T-cell (primary cell): ENCODE measurements around the gene MYRFL. TPM values are rescaled to one million over a fixed set of nuclear protein-coding genes. Genes with fewer than 3 reads are reported as not detected.
A peak's percentile ranks its signal among the peaks of the same experiment; 100 is the strongest.

ENCODE experiments used
- ATAC-seq, 4 experiments: fragments of 200-7000 bp in 3 of 4; fragments of 150-1000 bp in 1 of 4; cut with Tn5 transposase; replicated peaks in 1 of 4; 1 replicate in 3 of 4; 2 replicates in 1 of 4; pipeline ENCODE4 v1.10.0; 2021; ENCODE audit warnings: moderate library complexity in 3 of 4, mild to moderate bottlenecking in 2 of 4, moderate number of reproducible peaks in 1 of 4
- CTCF ChIA-PET, 2 donors: fragments of 300-600 bp; sonication (Branson Sonifier 250); formaldehyde crosslinking; loops; one replicate each; lab custom pipeline; 2022; ENCODE audit warnings: antibody characterized with exemption in 2 of 2; lab: Charles Lee
- POLR2A ChIA-PET, 2 donors: fragments of 300-600 bp; sonication (Branson Sonifier 250); formaldehyde crosslinking; loops; one replicate each; lab custom pipeline; 2022; ENCODE audit warnings: antibody characterized with exemption in 2 of 2; lab: Charles Lee
- DNase-seq, 35 experiments: peaks; one replicate each; pipeline versions ENCODE4 v3.0.0 to v3.0.0-alpha.2; 2013 to 2023
- H3K27ac ChIP-seq: one replicate; pipeline ENCODE4 v1.5.1; 2013; ENCODE audit warnings: low read length
- H3K27me3 ChIP-seq, 2 experiments: replicated peaks in 1 of 2; 1 replicate in 1 of 2; 2 replicates in 1 of 2; pipeline versions ENCODE4 v1.6.1 to v1.7.0; 2013; ENCODE audit warnings: low read length in 1 of 2, mixed read lengths in 1 of 2; ENCODE audit not compliant: control insufficient read depth in 2 of 2, insufficient read depth in 2 of 2; ENCODE audit errors: extremely low read depth in 1 of 2
- H3K36me3 ChIP-seq, 2 donors: 1 replicate in 1 of 2; 2 replicates in 1 of 2; pipeline versions ENCODE4 v1.6.1 to v1.7.0; 2013; ENCODE audit warnings: low read length in 1 of 2; ENCODE audit not compliant: control insufficient read depth in 2 of 2, insufficient read depth in 1 of 2; ENCODE audit errors: extremely low read depth in 1 of 2
- H3K4me1 ChIP-seq, 2 experiments: 1 replicate in 1 of 2; 2 replicates in 1 of 2; pipeline versions ENCODE4 v1.6.1 to v1.7.0; 2013; ENCODE audit warnings: low read length in 2 of 2, mixed read lengths in 1 of 2; ENCODE audit not compliant: insufficient read depth in 2 of 2, control insufficient read depth in 1 of 2; ENCODE audit errors: extremely low read depth in 1 of 2
- H3K4me3 ChIP-seq, 2 donors: 1 replicate in 1 of 2; 2 replicates in 1 of 2; pipeline versions ENCODE4 v1.5.1 to v1.7.0; 2013; ENCODE audit warnings: mild to moderate bottlenecking in 2 of 2, low read length in 1 of 2, moderate library complexity in 1 of 2; ENCODE audit not compliant: control insufficient read depth in 1 of 2; ENCODE audit errors: extremely low read depth in 1 of 2
- H3K9me3 ChIP-seq: 2 replicates; pipeline ENCODE4 v1.7.0; 2013
- H3K27ac Mint-ChIP-seq, 2 donors: one replicate each; pipeline ENCODE4 v1.8.0; 2020 to 2021; ENCODE audit warnings: mild to moderate bottlenecking in 2 of 2, mixed read lengths in 2 of 2
- H3K27me3 Mint-ChIP-seq, 2 donors: one replicate each; pipeline ENCODE4 v1.8.0; 2021 to 2022; ENCODE audit warnings: mixed read lengths in 2 of 2
- H3K36me3 Mint-ChIP-seq: one replicate; pipeline ENCODE4 v1.8.0; 2021; ENCODE audit warnings: mixed read lengths
- H3K4me1 Mint-ChIP-seq, 3 donors: one replicate each; pipeline ENCODE4 v1.8.0; 2020 to 2022; ENCODE audit warnings: mixed read lengths in 3 of 3, mild to moderate bottlenecking in 1 of 3
- H3K4me3 Mint-ChIP-seq, 3 donors: one replicate each; pipeline ENCODE4 v1.8.0; 2020 to 2022; ENCODE audit warnings: mild to moderate bottlenecking in 3 of 3, mixed read lengths in 3 of 3, moderate library complexity in 3 of 3
- H3K9me3 Mint-ChIP-seq, 3 donors: one replicate each; pipeline ENCODE4 v1.8.0; 2020 to 2022; ENCODE audit warnings: mixed read lengths in 3 of 3
- WGBS: methylation state at CpG from one replicate; pipeline ENCODE4 v1.1.5; 2013; ENCODE audit warnings: missing lambda C conversion rate; ENCODE audit not compliant: insufficient coverage; 5-methylcytosine and 5-hydroxymethylcytosine counted together
- total RNA-seq, 35 experiments: library from RNA in 6 of 35; stranded (reverse) in 6 of 35; fragments of 120-200 nt in 1 of 35; gene quantifications; one replicate each; pipeline versions ENCODE4 v1.2.1 to v1.2.4 and lab custom pipeline; 2013 to 2026

MYRFL gene
- total RNA-seq, 5 donors from 2014 or later (not counting 1 experiment from before 2014, with no cell fraction given) = not detected

DNA sequence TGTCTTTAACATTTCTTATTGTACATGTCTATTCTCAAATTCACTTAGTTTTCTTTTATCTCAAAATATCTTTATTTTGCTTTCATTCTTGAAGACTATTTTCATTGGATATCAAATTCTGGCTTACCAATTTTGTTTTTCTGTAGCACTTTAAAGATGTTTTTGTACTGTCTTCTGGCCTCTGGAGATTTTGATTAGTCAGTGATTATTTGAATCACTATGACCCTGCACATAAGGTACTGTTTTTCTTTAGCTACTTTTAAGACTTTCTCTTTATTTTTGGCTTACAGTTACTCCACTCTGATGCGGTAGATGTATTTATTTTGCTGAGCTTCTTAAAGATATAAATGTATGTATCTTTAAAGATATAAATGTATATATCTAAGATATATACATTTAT lies 49.6 kb downstream of the MYRFL start:
- CTCF ChIA-PET = interaction anchor here in 1 of 2 donors (0.7 kb wide), 1 partner anchor 87 kb away, joined by 6 read pairs; no protein-coding TSS in a partner anchor
- no CpG with 5 or more reads among the region's 1 CpG for WGBS
- no peak overlapping the region for H3K4me3 Mint-ChIP-seq
- Histone ChIP-seq H3K4me1 (peaks cover 0 to 5% of the 10 kb centered on the region in 2 experiments), H3K4me3 (no peak overlapping the region), H3K9me3 (no peaks in the 10 kb centered on the region), H3K36me3 (no peaks in the 10 kb centered on the region), H3K27me3 (peaks cover 0 to 11% of the 10 kb centered on the region in 2 experiments), H3K27ac (no peak overlapping the region)
- H3K27me3 Mint-ChIP-seq = peaks cover 16 to 22% of the 10 kb centered on the region in 2 donors
- no peaks in the 10 kb centered on the region for H3K9me3 Mint-ChIP-seq
- H3K27ac Mint-ChIP-seq = no peak overlapping the region
- ATAC-seq = no peak
- POLR2A ChIA-PET = no interaction called here
- no peaks in the 10 kb centered on the region for H3K36me3 Mint-ChIP-seq
- DNase-seq = no peak
- peaks cover 4 to 6% (median 5%) of the 10 kb centered on the region in 3 donors for H3K4me1 Mint-ChIP-seq

DNA sequence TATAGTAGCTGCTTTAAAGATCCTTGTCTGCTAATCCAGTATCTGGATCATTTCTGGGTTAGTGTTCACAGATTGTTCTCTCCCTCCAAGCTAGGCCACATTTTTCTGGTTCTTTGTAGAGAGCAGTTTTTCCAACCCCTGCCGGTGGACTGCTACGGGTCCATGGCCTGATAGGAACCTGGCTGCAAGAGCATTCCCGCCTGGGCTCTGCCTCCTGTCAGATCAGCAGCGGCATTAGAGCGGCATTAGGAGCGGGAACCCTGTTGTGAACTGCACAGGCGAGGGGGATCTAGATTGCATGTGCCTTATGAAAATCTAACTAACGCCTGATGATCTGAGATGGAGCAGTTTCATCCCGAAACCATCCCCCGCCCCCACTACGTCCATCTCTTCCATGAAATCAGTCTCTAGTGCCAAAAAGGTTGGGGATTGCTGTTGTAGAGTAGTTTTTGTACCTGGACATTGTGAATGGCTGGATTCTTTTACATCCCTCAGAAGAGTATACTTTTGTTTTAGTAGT lies 50.4 kb downstream of the MYRFL start:
- CTCF ChIA-PET = interaction anchor here in 1 of 2 donors (0.8 kb wide), 1 partner anchor 9 kb away, joined by 4 read pairs; no protein-coding TSS in a partner anchor
- no peaks in the 10 kb centered on the region for H3K9me3 Mint-ChIP-seq
- DNase-seq (no peak), ATAC-seq (no peak)
- H3K27ac Mint-ChIP-seq = no peak overlapping the region
- Histone ChIP-seq H3K27ac (no peak overlapping the region), H3K27me3 (peaks cover 0 to 11% of the 10 kb centered on the region in 2 experiments), H3K9me3 (no peaks in the 10 kb centered on the region), H3K4me3 (no peak overlapping the region), H3K4me1 (peaks cover 0 to 5% of the 10 kb centered on the region in 2 experiments), H3K36me3 (no peaks in the 10 kb centered on the region)
- H3K4me1 Mint-ChIP-seq = peaks cover 4 to 6% (median 5%) of the 10 kb centered on the region in 3 donors
- WGBS = 97% methylated on average over 6 of the region's 11 CpGs
- H3K27me3 Mint-ChIP-seq = peaks cover 11 to 20% of the 10 kb centered on the region in 2 donors
- H3K36me3 Mint-ChIP-seq = no peaks in the 10 kb centered on the region
- H3K4me3 Mint-ChIP-seq = no peak overlapping the region
- POLR2A ChIA-PET = no interaction called here

DNA sequence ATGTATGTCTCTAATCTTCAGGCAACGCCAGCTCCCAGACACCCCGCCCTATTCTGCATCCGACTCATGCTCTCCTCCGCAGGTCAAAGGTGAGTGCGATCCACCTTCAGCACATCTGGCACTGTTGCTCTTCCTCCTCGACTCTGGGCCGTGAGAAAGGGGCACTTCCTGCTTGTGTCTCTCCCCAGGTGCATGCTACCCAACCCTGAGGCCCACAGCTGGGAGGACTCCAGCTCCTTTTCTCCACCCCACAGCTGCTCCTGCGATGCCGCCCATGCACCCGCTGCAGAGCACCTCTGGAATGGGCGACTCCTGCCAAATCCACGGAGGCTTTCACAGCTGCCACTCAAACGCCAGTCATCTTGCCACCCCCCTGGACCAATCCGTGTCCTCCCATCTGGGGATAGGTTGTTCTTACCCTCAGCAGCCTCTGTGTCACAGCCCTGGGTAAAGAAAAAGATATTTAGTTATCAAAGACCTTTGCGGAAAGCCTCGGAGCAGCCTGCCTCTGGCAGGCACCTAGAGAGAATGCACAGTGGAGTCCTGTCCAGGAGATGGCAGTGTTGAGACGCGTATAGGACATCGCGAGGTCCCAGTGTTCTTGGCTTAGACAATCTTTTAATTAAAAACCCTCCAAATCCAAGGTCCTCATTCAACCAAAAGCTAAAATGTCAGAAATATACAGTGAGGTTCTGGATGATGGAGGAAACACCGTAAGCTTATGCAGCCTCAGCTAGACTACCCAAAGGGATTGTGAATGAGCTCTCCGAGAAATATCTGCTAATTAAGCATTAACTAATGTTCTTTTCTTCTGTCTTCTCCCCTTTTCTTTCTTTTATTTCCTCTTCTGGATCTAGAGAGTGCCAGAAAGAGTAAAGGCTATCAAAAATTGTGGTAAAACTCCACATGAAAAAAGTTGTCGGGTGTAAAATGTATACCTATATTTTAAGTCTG lies 54.3 kb downstream of the MYRFL start:
- Mint-ChIP-seq H3K4me3 (peak overlapping the region in 1 of 3 donors; percentile 31), H3K4me1 (peaks cover 4 to 6% (median 5%) of the 10 kb centered on the region in 3 donors), H3K36me3 (no peaks in the 10 kb centered on the region), H3K27ac (no peak overlapping the region), H3K27me3 (peaks cover 6 to 20% of the 10 kb centered on the region in 2 donors), H3K9me3 (no peaks in the 10 kb centered on the region)
- 56% methylated on average over 12 of the region's 23 CpGs for WGBS
- ChIA-PET POLR2A (interaction anchor here in 1 of 2 donors (0.6 kb wide), 1 partner anchor 711 kb away, joined by 5 read pairs; no protein-coding TSS in a partner anchor), CTCF (interaction anchor here (0.6 to 2.3 kb wide), 17 partner anchors 9 to 1806 kb away, joined by 3 to 25 read pairs (median 5); no protein-coding TSS in a partner anchor)
- H3K9me3 ChIP-seq = no peaks in the 10 kb centered on the region
- H3K4me1 ChIP-seq = peaks cover 0 to 5% of the 10 kb centered on the region in 2 experiments
- H3K36me3 ChIP-seq = no peaks in the 10 kb centered on the region
- ATAC-seq (peak; percentile 74 to 81 (median 77)), DNase-seq (peak; percentile 5 to 78 (median 48))
- H3K27me3 ChIP-seq = peaks cover 0 to 11% of the 10 kb centered on the region in 2 experiments
- no peak overlapping the region for H3K4me3 ChIP-seq
- no peak overlapping the region for H3K27ac ChIP-seq

DNA sequence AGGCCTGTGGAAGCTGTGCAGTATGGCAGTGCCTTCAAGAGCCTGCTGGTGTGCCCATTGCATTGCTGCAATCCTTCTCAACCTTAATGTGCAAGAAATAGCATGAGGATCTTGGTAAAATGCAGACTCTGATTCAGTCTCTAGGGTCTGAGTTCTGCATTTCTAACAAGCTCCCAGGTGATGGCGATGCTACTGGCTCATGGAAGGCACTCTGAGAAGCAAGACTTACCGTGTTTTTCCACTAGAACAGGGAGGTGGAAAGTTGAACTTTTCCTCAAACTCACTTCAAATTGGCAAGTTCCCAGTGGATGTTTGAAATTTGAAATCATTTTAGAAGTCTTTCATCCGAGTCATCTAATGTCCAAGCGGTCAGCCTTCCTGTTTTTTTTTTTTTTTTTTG lies 55.5 kb downstream of the MYRFL start:
- WGBS = no CpG with 5 or more reads among the region's 4 CpGs
- Histone ChIP-seq H3K27me3 (peaks cover 0 to 8% of the 10 kb centered on the region in 2 experiments), H3K4me1 (peaks cover 0 to 5% of the 10 kb centered on the region in 2 experiments), H3K4me3 (no peak overlapping the region), H3K36me3 (no peaks in the 10 kb centered on the region), H3K27ac (no peak overlapping the region), H3K9me3 (no peaks in the 10 kb centered on the region)
- ATAC-seq (no peak), DNase-seq (no peak)
- Mint-ChIP-seq H3K4me1 (peaks cover 4 to 6% (median 5%) of the 10 kb centered on the region in 3 donors), H3K9me3 (no peaks in the 10 kb centered on the region), H3K36me3 (no peaks in the 10 kb centered on the region), H3K4me3 (no peak overlapping the region), H3K27me3 (peaks cover 6 to 20% of the 10 kb centered on the region in 2 donors), H3K27ac (no peak overlapping the region)
- ChIA-PET CTCF (interaction anchor here in 1 of 2 donors (2.1 to 2.3 kb wide), 2 partner anchors 693 to 696 kb away, joined by 6 to 25 read pairs; no protein-coding TSS in a partner anchor), POLR2A (no interaction called here)

DNA sequence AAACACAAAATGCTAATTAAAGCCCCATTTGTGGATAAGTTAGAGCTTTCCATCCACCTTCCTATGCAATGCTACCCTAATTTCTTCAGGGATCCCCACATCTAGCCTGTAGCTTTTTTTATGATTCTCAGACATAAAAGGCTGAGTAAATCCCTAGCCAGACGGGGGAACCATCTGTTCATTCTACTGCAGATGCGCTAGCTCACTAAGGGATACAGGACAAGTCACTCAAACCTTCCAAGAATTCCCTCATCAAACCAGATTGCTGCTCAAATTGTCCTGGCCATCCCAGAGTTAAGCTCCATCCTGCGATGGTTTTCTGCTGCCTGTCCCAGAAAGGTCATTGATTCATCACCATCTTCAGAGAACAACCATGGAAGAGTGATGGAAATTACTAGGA lies 56.7 kb downstream of the MYRFL start:
- CTCF ChIA-PET = interaction anchor here (0.6 to 1.5 kb wide), 6 partner anchors 11 to 919 kb away, joined by 3 to 4 read pairs (median 3); no protein-coding TSS in a partner anchor

DNA sequence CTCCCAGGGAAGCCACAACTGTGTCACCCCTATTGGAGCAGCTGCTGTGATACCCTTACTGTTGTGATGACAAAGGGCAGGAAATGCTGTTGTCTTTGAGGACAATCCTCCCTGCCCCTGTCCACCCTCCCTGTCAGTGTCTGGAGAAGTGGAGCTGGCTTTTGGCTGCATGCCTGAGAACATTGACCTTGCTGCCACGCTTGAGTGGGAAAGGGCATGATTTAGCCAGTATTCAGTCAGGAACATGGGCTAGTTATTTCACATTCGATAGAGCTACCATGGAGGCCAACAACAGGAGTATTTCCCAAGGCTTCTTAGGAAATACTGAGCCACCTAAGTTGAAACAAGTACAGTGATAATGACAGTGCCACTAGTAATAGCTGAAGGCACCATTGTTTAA lies 59.4 kb downstream of the MYRFL start:
- CTCF ChIA-PET = interaction anchor here (0.5 to 1.7 kb wide), 4 partner anchors 8 to 845 kb away, joined by 3 to 9 read pairs (median 4); no protein-coding TSS in a partner anchor
- WGBS = 50% methylated on average over 1 of the region's 2 CpGs
- peaks cover 0 to 2% (median under 1%) of the 10 kb centered on the region in 3 donors for H3K4me1 Mint-ChIP-seq
- no peaks in the 10 kb centered on the region for H3K36me3 Mint-ChIP-seq
- H3K9me3 Mint-ChIP-seq = no peaks in the 10 kb centered on the region
- Histone ChIP-seq H3K27ac (no peak overlapping the region), H3K27me3 (no peaks in the 10 kb centered on the region), H3K4me3 (no peak overlapping the region), H3K9me3 (no peaks in the 10 kb centered on the region), H3K4me1 (no peaks in the 10 kb centered on the region), H3K36me3 (no peaks in the 10 kb centered on the region)
- DNase-seq (no peak), ATAC-seq (no peak)
- H3K4me3 Mint-ChIP-seq = no peak overlapping the region
- no peak overlapping the region for H3K27ac Mint-ChIP-seq
- POLR2A ChIA-PET = no interaction called here
- peaks cover under 1 to 3% of the 10 kb centered on the region in 2 donors for H3K27me3 Mint-ChIP-seq

More for the DNA sequence above, 56.7 kb downstream of the MYRFL start:
- Histone ChIP-seq H3K4me3 (no peak overlapping the region), H3K9me3 (no peaks in the 10 kb centered on the region), H3K27me3 (peaks cover 0 to 8% of the 10 kb centered on the region in 2 experiments), H3K27ac (no peak overlapping the region), H3K36me3 (no peaks in the 10 kb centered on the region), H3K4me1 (peaks cover 0 to 5% of the 10 kb centered on the region in 2 experiments)
- DNase-seq (no peak), ATAC-seq (no peak)
- WGBS = 92% methylated on average over 3 of the region's 3 CpGs
- Mint-ChIP-seq H3K9me3 (no peaks in the 10 kb centered on the region), H3K27me3 (peaks cover 6 to 16% of the 10 kb centered on the region in 2 donors), H3K27ac (no peak overlapping the region), H3K36me3 (no peaks in the 10 kb centered on the region), H3K4me3 (no peak overlapping the region), H3K4me1 (peaks cover 4 to 6% (median 5%) of the 10 kb centered on the region in 3 donors)
- POLR2A ChIA-PET = no interaction called here
